ENCODE results near the gene GNAQ. TPM values are rescaled to one million over a fixed set of nuclear protein-coding genes. Genes with fewer than 3 reads are reported as not detected.

The GNAQ gene
- total and polyA plus RNA-seq, 2 donors (not counting 1 experiment from before 2014, with no cell fraction given), result 0.60 to 1.4 TPM

- H4K20me1 ChIP-seq (ENCODE audit: control insufficient read depth, insufficient read depth, low read length, poor library complexity, severe bottlenecking), result no peaks in the 10 kb centered on the region
- peaks cover 9% of the 10 kb centered on the region for H3K4me1 Mint-ChIP-seq
- ATAC-seq (ENCODE audit: low read depth) (no peak), DNase-seq (no peak)
- TF ChIP-seq CTCF (IDR thresholded peaks at IDR 0.05) (no peak), EZH2 (IDR thresholded peaks at IDR 0.05; ENCODE audit: borderline replicate concordance, insufficient read depth, low read depth, low read length, poor library complexity, severe bottlenecking) (no peak)
- peaks cover 49% of the 10 kb centered on the region for H3K27me3 Mint-ChIP-seq
- H3K9me3 Mint-ChIP-seq (ENCODE audit: insufficient read depth), result no peaks in the 10 kb centered on the region
- no peak overlapping the region for H3K9ac ChIP-seq (ENCODE audit: low read length)
- POLR2A ChIA-PET, result no interaction called here
- no peak overlapping the region for H3K27ac ChIP-seq (ENCODE audit: low read length in 2 of 2)
- H2AFZ ChIP-seq (ENCODE audit: insufficient read depth, low read depth, low read length, poor library complexity, severe bottlenecking), result no peak overlapping the region
- H3K79me2 ChIP-seq (ENCODE audit: control insufficient read depth, insufficient read depth, low read length), result no peaks in the 10 kb centered on the region
- no peak overlapping the region for H3K27ac Mint-ChIP-seq
- intact Hi-C loops (cut with micrococcal nuclease), result no loop called here
- H3K9me3 ChIP-seq (ENCODE audit: control extremely low read depth in 1 of 3, control insufficient read depth in 2 of 3, insufficient read depth in 1 of 3, low read length in 2 of 3), result no peaks in the 10 kb centered on the region
- WGBS (ENCODE audit: insufficient coverage), result 51% methylated on average over 7 of the region's 8 CpGs
- H3K36me3 ChIP-seq (replicated peaks in 1 of 2; ENCODE audit: control extremely low read depth in 1 of 2, control insufficient read depth in 1 of 2, extremely low read depth in 1 of 2, insufficient read depth in 2 of 2, low read length in 1 of 2), result no peaks in the 10 kb centered on the region
- H3K4me2 ChIP-seq (replicated peaks; ENCODE audit: low read depth, low read length, poor library complexity, severe bottlenecking), result no peak overlapping the region
- CTCF ChIA-PET, result no interaction called here
- peaks cover 0 to 6% (median 2%) of the 10 kb centered on the region in 4 experiments for H3K27me3 ChIP-seq (replicated peaks in 1 of 4; ENCODE audit: control extremely low read depth in 1 of 4, control insufficient read depth in 3 of 4, insufficient read depth in 4 of 4, low read length in 3 of 4)
- no peak overlapping the region for H3K4me3 Mint-ChIP-seq
- no peak overlapping the region for H3K4me3 ChIP-seq (ENCODE audit: control extremely low read depth in 1 of 5, extremely low read depth in 1 of 5, insufficient read depth in 1 of 5, low read depth in 2 of 5, low read length in 4 of 5)
- H3K4me1 ChIP-seq (ENCODE audit: control insufficient read depth in 2 of 2, insufficient read depth in 2 of 2, low read length in 2 of 2), result peaks cover 7 to 10% of the 10 kb centered on the region in 2 donors
These were observed 9.9 kb downstream of the GNAQ start for GRCh38 chr9:78021697-78022096.

- H3K4me3 Mint-ChIP-seq, result no peak overlapping the region
- H3K27me3 ChIP-seq (replicated peaks in 1 of 4; ENCODE audit: control extremely low read depth in 1 of 4, control insufficient read depth in 3 of 4, insufficient read depth in 4 of 4, low read length in 3 of 4), result peaks cover 0 to 4% (median 0%) of the 10 kb centered on the region in 4 experiments
- DNase-seq (no peak), ATAC-seq (ENCODE audit: low read depth) (no peak)
- H3K9me3 Mint-ChIP-seq (ENCODE audit: insufficient read depth), result no peaks in the 10 kb centered on the region
- no peak overlapping the region for H3K27ac ChIP-seq (ENCODE audit: low read length in 2 of 2)
- H3K4me2 ChIP-seq (replicated peaks; ENCODE audit: low read depth, low read length, poor library complexity, severe bottlenecking), result no peak overlapping the region
- H3K4me1 ChIP-seq (ENCODE audit: control insufficient read depth in 2 of 2, insufficient read depth in 2 of 2, low read length in 2 of 2), result peaks cover 0 to 5% of the 10 kb centered on the region in 2 donors
- ChIA-PET POLR2A (no interaction called here), CTCF (interaction anchor here (0.7 kb wide), 1 partner anchor 39 kb away, joined by 4 read pairs; no protein-coding TSS in a partner anchor)
- no peaks in the 10 kb centered on the region for H3K79me2 ChIP-seq (ENCODE audit: control insufficient read depth, insufficient read depth, low read length)
- no peaks in the 10 kb centered on the region for H3K9me3 ChIP-seq (ENCODE audit: control extremely low read depth in 1 of 3, control insufficient read depth in 2 of 3, insufficient read depth in 1 of 3, low read length in 2 of 3)
- no peak overlapping the region for H3K27ac Mint-ChIP-seq
- no peak overlapping the region for H3K4me3 ChIP-seq (ENCODE audit: control extremely low read depth in 1 of 5, extremely low read depth in 1 of 5, insufficient read depth in 1 of 5, low read depth in 2 of 5, low read length in 4 of 5)
- TF ChIP-seq CTCF (IDR thresholded peaks at IDR 0.05) (no peak), EZH2 (IDR thresholded peaks at IDR 0.05; ENCODE audit: borderline replicate concordance, insufficient read depth, low read depth, low read length, poor library complexity, severe bottlenecking) (no peak)
- H3K4me1 Mint-ChIP-seq, result no peaks in the 10 kb centered on the region
- intact Hi-C loops (cut with micrococcal nuclease), result no loop called here
- no peaks in the 10 kb centered on the region for H4K20me1 ChIP-seq (ENCODE audit: control insufficient read depth, insufficient read depth, low read length, poor library complexity, severe bottlenecking)
- H2AFZ ChIP-seq (ENCODE audit: insufficient read depth, low read depth, low read length, poor library complexity, severe bottlenecking), result no peak overlapping the region
- peaks cover 41% of the 10 kb centered on the region for H3K27me3 Mint-ChIP-seq
- 100% methylated on average over 1 of the region's 3 CpGs for WGBS (ENCODE audit: insufficient coverage)
- no peak overlapping the region for H3K9ac ChIP-seq (ENCODE audit: low read length)
- H3K36me3 ChIP-seq (replicated peaks in 1 of 2; ENCODE audit: control extremely low read depth in 1 of 2, control insufficient read depth in 1 of 2, extremely low read depth in 1 of 2, insufficient read depth in 2 of 2, low read length in 1 of 2), result no peaks in the 10 kb centered on the region
These were observed 14.4 kb downstream of the GNAQ start for GRCh38 chr9:78017190-78017693.

Measured in B cell (primary cell).